HEK293 (cell line): Measurements from ENCODE around the gene PHKB.

Experiments
- CTCF ChIA-PET: fragments of 350-600 bp; formaldehyde crosslinking; extraction: SDS; loops from one replicate; lab custom pipeline; 2021; ENCODE audit warnings: antibody characterized with exemption; lab: Yijun Ruan, JAX
- POLR2A ChIA-PET: fragments of 300-600 bp; formaldehyde crosslinking; extraction: SDS; loops from one replicate; lab custom pipeline; 2020; ENCODE audit warnings: antibody characterized with exemption, inconsistent platforms; lab: Yijun Ruan, JAX
- H3K27ac ChIP-seq: fragments of 200-500 bp; sonication (Bioruptor generic); 2 replicates; pipeline ENCODE4 v1.5.1; 2014; ENCODE audit warnings: low read depth, low read length, control low read depth, inconsistent platforms; ENCODE audit errors: extremely low read depth
- H3K36me3 ChIP-seq, 2 experiments: fragments of 200-500 bp in 1 of 2; sonication (Bioruptor generic) in 1 of 2; 1 replicate in 1 of 2; 2 replicates in 1 of 2; pipeline ENCODE4 v1.5.1; 2014 to 2017; ENCODE audit warnings: inconsistent platforms in 2 of 2, low read length in 2 of 2; ENCODE audit not compliant: control insufficient read depth in 2 of 2, insufficient read depth in 1 of 2
- H3K4me1 ChIP-seq: fragments of 200-500 bp; sonication (Bioruptor generic); 2 replicates; pipeline ENCODE4 v1.5.1; 2014; ENCODE audit warnings: mild to moderate bottlenecking, low read length, inconsistent platforms; ENCODE audit not compliant: control insufficient read depth, insufficient read depth
- H3K4me3 ChIP-seq: 2 replicates; pipeline ENCODE4 v1.5.1; 2011; ENCODE audit warnings: low read depth, mild to moderate bottlenecking, control low read depth, low read length, moderate library complexity
- H3K9me3 ChIP-seq: fragments of 200-500 bp; sonication (Bioruptor generic); 2 replicates; pipeline ENCODE4 v1.5.1; 2014; ENCODE audit warnings: low read depth, low read length, inconsistent platforms; ENCODE audit not compliant: control insufficient read depth, insufficient read depth
- HOXA7 ChIP-seq: sonication (generic); formaldehyde crosslinking; IDR thresholded peaks from 2 replicates; pipeline ENCODE4 v1.8.1; 2022; ENCODE audit warnings: missing genetic modification reagents, borderline replicate concordance
- KLF1 ChIP-seq: fragments of 450-650 bp; formaldehyde crosslinking; IDR thresholded peaks from 2 replicates; pipeline ENCODE4 v1.5.1; 2016; ENCODE audit warnings: missing biosample characterization, missing genetic modification characterization
- ZBTB1 ChIP-seq: fragments of 450-650 bp; formaldehyde crosslinking; IDR thresholded peaks from 2 replicates; pipeline ENCODE4 v1.5.1; 2016; ENCODE audit warnings: missing biosample characterization, missing genetic modification characterization
- ZBTB8A ChIP-seq: fragments of 450-650 bp; formaldehyde crosslinking; IDR thresholded peaks from 2 replicates; pipeline ENCODE4 v1.5.1; 2016; ENCODE audit warnings: missing biosample characterization, missing genetic modification characterization
- ZFP69B ChIP-seq: fragments of 450-650 bp; formaldehyde crosslinking; IDR thresholded peaks from 2 replicates; pipeline ENCODE4 v1.5.1; 2016; ENCODE audit warnings: missing biosample characterization, missing genetic modification characterization
- ZNF10 ChIP-seq: fragments of 450-650 bp; formaldehyde crosslinking; IDR thresholded peaks from 2 replicates; pipeline ENCODE4 v1.5.1; 2017; ENCODE audit warnings: missing biosample characterization, missing genetic modification characterization
- ZNF133 ChIP-seq: fragments of 450-650 bp; formaldehyde crosslinking; IDR thresholded peaks from 2 replicates; pipeline ENCODE4 v1.5.1; 2016; ENCODE audit warnings: missing biosample characterization, missing genetic modification characterization
- ZNF155 ChIP-seq: fragments of 450-650 bp; formaldehyde crosslinking; IDR thresholded peaks from 2 replicates; pipeline ENCODE4 v1.5.1; 2016; ENCODE audit warnings: missing biosample characterization, missing genetic modification characterization
- ZNF211 ChIP-seq: fragments of 450-650 bp; formaldehyde crosslinking; IDR thresholded peaks from 2 replicates; pipeline ENCODE4 v1.5.1; 2016; ENCODE audit warnings: low read depth, missing biosample characterization, missing genetic modification characterization
- ZNF223 ChIP-seq: fragments of 450-650 bp; formaldehyde crosslinking; IDR thresholded peaks from 2 replicates; pipeline ENCODE4 v1.5.1; 2016; ENCODE audit warnings: missing biosample characterization, missing genetic modification characterization
- ZNF292 ChIP-seq: fragments of 450-650 bp; formaldehyde crosslinking; IDR thresholded peaks from 2 replicates; pipeline ENCODE4 v1.5.1; 2016; ENCODE audit warnings: low read depth, missing biosample characterization, missing genetic modification characterization, borderline replicate concordance
- ZNF324 ChIP-seq: fragments of 450-650 bp; formaldehyde crosslinking; IDR thresholded peaks from 2 replicates; pipeline ENCODE4 v1.5.1; 2016; ENCODE audit warnings: missing biosample characterization, missing genetic modification characterization
- ZNF404 ChIP-seq: fragments of 450-650 bp; formaldehyde crosslinking; IDR thresholded peaks from 2 replicates; pipeline ENCODE4 v1.5.1; 2017; ENCODE audit warnings: missing biosample characterization, missing genetic modification characterization
- ZNF561 ChIP-seq: fragments of 450-650 bp; IDR thresholded peaks from 2 replicates; pipeline ENCODE4 v1.5.1; 2018; ENCODE audit warnings: missing biosample characterization, missing genetic modification characterization, borderline replicate concordance
- ZNF623 ChIP-seq: fragments of 450-650 bp; formaldehyde crosslinking; IDR thresholded peaks from 2 replicates; pipeline ENCODE4 v1.5.1; 2016; ENCODE audit warnings: missing biosample characterization, missing genetic modification characterization
- ZNF701 ChIP-seq: fragments of 450-650 bp; formaldehyde crosslinking; IDR thresholded peaks from 2 replicates; pipeline ENCODE4 v1.5.1; 2016; ENCODE audit warnings: missing biosample characterization, missing genetic modification characterization
- ZNF76 ChIP-seq: fragments of 450-650 bp; formaldehyde crosslinking; IDR thresholded peaks from 2 replicates; pipeline ENCODE4; 2016; ENCODE audit warnings: low read depth, missing biosample characterization, missing genetic modification characterization, borderline replicate concordance
- ZNF837 ChIP-seq: fragments of 450-650 bp; formaldehyde crosslinking; IDR thresholded peaks from 2 replicates; pipeline ENCODE4 v1.5.1; 2016; ENCODE audit warnings: missing biosample characterization, missing genetic modification characterization
- ZXDB ChIP-seq: fragments of 450-650 bp; formaldehyde crosslinking; IDR thresholded peaks from 2 replicates; pipeline ENCODE4 v1.5.1; 2016; ENCODE audit warnings: missing biosample characterization, missing genetic modification characterization
- TF ChIP-seq, protein P1 (sequence below): fragments of 450-650 bp; formaldehyde crosslinking; IDR thresholded peaks from 2 replicates; pipeline ENCODE4 v1.5.1; 2016; ENCODE audit warnings: missing biosample characterization, missing genetic modification characterization
- TF ChIP-seq, protein P2 (sequence below): fragments of 450-650 bp; formaldehyde crosslinking; IDR thresholded peaks from 2 replicates; pipeline ENCODE4 v1.5.1; 2016; ENCODE audit warnings: missing biosample characterization, missing genetic modification characterization, low read depth
- TF ChIP-seq, protein P3 (sequence below): fragments of 450-650 bp; formaldehyde crosslinking; IDR thresholded peaks from 2 replicates; pipeline ENCODE4 v1.5.1; 2016; ENCODE audit warnings: missing biosample characterization, missing genetic modification characterization
- TF ChIP-seq, protein P4 (sequence below): fragments of 450-650 bp; formaldehyde crosslinking; IDR thresholded peaks from 2 replicates; pipeline ENCODE4 v1.5.1; 2016; ENCODE audit warnings: missing biosample characterization, missing genetic modification characterization

PHKB gene

DNA sequence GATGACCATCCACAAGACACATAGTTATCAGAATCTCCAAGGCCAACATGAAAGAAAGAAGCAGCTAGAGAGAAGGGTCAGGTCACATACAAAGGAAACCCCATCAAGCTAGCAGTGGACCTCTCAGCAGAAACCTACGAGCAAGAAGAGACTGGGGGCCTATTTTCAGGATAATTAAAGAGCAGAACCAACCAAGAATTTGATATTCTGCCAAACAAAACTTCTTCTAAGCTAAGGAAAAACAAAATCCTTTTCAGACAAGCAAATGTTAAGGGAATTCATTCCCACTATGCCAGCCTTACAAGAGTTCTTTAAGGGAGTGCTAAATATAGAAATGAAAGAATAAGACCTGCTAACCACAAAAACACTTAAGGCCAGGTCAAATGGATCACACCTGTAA is 48.1 kb upstream of the PHKB start (continued):
- TF ChIP-seq ZBTB8A (no peak), ZNF155 (tag by site-specific recombination) (no peak), ZXDB (no peak), KLF1 (tag by site-specific recombination) (no peak), ZNF404 (no peak), ZNF292 (tag by site-specific recombination) (no peak)

DNA sequence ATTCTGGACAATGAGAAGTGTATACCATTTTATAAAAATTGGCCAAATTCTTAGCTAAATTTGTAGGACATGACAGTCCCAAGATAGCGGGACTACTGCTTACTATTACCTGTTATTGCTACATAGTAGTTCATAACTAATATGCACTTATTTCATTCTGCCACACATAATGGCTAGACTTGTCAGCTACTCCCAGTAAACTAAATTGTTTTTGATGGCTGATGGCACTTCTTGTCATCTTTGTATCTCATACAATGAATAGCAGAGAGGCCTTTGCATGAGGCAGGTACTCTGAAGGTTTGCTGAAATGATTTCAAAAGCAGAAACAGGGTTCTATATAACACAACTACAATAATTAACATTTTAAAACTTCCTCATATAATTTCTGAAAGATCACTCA is 44.3 kb upstream of the PHKB start:
- no peak overlapping the region for H3K4me3 ChIP-seq
- H3K27ac ChIP-seq: no peak overlapping the region
- ChIA-PET POLR2A (no interaction called here), CTCF (no interaction called here)
- H3K4me1 ChIP-seq: no peaks in the 10 kb centered on the region
- H3K36me3 ChIP-seq: no peaks in the 10 kb centered on the region
- H3K9me3 ChIP-seq: no peaks in the 10 kb centered on the region
- TF ChIP-seq, protein P1, sequence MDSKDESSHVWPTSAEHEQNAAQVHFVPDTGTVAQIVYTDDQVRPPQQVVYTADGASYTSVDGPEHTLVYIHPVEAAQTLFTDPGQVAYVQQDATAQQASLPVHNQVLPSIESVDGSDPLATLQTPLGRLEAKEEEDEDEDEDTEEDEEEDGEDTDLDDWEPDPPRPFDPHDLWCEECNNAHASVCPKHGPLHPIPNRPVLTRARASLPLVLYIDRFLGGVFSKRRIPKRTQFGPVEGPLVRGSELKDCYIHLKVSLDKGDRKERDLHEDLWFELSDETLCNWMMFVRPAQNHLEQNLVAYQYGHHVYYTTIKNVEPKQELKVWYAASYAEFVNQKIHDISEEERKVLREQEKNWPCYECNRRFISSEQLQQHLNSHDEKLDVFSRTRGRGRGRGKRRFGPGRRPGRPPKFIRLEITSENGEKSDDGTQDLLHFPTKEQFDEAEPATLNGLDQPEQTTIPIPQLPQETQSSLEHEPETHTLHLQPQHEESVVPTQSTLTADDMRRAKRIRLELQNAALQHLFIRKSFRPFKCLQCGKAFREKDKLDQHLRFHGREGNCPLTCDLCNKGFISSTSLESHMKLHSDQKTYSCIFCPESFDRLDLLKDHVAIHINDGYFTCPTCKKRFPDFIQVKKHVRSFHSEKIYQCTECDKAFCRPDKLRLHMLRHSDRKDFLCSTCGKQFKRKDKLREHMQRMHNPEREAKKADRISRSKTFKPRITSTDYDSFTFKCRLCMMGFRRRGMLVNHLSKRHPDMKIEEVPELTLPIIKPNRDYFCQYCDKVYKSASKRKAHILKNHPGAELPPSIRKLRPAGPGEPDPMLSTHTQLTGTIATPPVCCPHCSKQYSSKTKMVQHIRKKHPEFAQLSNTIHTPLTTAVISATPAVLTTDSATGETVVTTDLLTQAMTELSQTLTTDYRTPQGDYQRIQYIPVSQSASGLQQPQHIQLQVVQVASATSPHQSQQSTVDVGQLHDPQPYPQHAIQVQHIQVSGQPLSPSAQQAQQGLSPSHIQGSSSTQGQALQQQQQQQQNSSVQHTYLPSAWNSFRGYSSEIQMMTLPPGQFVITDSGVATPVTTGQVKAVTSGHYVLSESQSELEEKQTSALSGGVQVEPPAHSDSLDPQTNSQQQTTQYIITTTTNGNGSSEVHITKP (tag by site-specific recombination): no peak
- TF ChIP-seq ZNF561 (tag by site-specific recombination) (no peak), ZNF76 (no peak), ZNF837 (tag by site-specific recombination) (no peak), ZNF324 (tag by site-specific recombination) (no peak), ZNF211 (tag by site-specific recombination) (no peak), ZNF10 (no peak), ZNF133 (no peak), ZNF223 (no peak), ZNF701 (tag by site-specific recombination) (no peak), HOXA7 (CRISPR knock-in tag) (no peak), ZFP69B (tag by site-specific recombination) (no peak), ZBTB1 (tag by site-specific recombination) (no peak), ZNF623 (tag by site-specific recombination) (no peak), ZNF404 (no peak)
- TF ChIP-seq, protein P2, sequence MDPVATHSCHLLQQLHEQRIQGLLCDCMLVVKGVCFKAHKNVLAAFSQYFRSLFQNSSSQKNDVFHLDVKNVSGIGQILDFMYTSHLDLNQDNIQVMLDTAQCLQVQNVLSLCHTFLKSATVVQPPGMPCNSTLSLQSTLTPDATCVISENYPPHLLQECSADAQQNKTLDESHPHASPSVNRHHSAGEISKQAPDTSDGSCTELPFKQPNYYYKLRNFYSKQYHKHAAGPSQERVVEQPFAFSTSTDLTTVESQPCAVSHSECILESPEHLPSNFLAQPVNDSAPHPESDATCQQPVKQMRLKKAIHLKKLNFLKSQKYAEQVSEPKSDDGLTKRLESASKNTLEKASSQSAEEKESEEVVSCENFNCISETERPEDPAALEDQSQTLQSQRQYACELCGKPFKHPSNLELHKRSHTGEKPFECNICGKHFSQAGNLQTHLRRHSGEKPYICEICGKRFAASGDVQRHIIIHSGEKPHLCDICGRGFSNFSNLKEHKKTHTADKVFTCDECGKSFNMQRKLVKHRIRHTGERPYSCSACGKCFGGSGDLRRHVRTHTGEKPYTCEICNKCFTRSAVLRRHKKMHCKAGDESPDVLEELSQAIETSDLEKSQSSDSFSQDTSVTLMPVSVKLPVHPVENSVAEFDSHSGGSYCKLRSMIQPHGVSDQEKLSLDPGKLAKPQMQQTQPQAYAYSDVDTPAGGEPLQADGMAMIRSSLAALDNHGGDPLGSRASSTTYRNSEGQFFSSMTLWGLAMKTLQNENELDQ: no peak
- TF ChIP-seq, protein P3, sequence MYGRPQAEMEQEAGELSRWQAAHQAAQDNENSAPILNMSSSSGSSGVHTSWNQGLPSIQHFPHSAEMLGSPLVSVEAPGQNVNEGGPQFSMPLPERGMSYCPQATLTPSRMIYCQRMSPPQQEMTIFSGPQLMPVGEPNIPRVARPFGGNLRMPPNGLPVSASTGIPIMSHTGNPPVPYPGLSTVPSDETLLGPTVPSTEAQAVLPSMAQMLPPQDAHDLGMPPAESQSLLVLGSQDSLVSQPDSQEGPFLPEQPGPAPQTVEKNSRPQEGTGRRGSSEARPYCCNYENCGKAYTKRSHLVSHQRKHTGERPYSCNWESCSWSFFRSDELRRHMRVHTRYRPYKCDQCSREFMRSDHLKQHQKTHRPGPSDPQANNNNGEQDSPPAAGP: no peak
- TF ChIP-seq, protein P4, sequence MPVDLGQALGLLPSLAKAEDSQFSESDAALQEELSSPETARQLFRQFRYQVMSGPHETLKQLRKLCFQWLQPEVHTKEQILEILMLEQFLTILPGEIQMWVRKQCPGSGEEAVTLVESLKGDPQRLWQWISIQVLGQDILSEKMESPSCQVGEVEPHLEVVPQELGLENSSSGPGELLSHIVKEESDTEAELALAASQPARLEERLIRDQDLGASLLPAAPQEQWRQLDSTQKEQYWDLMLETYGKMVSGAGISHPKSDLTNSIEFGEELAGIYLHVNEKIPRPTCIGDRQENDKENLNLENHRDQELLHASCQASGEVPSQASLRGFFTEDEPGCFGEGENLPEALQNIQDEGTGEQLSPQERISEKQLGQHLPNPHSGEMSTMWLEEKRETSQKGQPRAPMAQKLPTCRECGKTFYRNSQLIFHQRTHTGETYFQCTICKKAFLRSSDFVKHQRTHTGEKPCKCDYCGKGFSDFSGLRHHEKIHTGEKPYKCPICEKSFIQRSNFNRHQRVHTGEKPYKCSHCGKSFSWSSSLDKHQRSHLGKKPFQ: no peak
